GM19463 (cell line): ENCODE data around the gene PTGIR.

ENCODE experiments used
- ATAC-seq: cut with Tn5 transposase; IDR thresholded peaks from one replicate; pipeline ENCODE4 v1.9.1; 2021; ENCODE audit warnings: mild to moderate bottlenecking, moderate library complexity; ENCODE audit not compliant: unreplicated experiment

Gene PTGIR

GRCh38 chr19:46616631-46617322 lies 8.1 kb downstream of the PTGIR start:
- no peak for ATAC-seq

GRCh38 chr19:46615966-46616365 lies 8.9 kb downstream of the PTGIR start:
- no peak for ATAC-seq

- ATAC-seq, result no peak
Observed at GRCh38 chr19:46614114-46614722, 10.7 kb downstream of the PTGIR start.

- no peak for ATAC-seq
Observed at GRCh38 chr19:46613525-46613924, 11.4 kb downstream of the PTGIR start.

- ATAC-seq, result no peak
Observed at GRCh38 chr19:46611776-46612175, 13.1 kb downstream of the PTGIR start.

GRCh38 chr19:46610851-46611770 lies 13.8 kb downstream of the PTGIR start:
- ATAC-seq, result no peak

GRCh38 chr19:46610413-46610775 lies 14.5 kb downstream of the PTGIR start:
- ATAC-seq, result no peak

- ATAC-seq, result no peak
Observed at GRCh38 chr19:46609511-46610412, 15.1 kb downstream of the PTGIR start.

- ATAC-seq, result no peak
Observed at GRCh38 chr19:46608581-46609345, 16.1 kb downstream of the PTGIR start.

- ATAC-seq, result no peak
Observed at GRCh38 chr19:46608178-46608577, 16.7 kb downstream of the PTGIR start.

- ATAC-seq, result no peak
Observed at GRCh38 chr19:46607448-46607841, 17.4 kb downstream of the PTGIR start.

GRCh38 chr19:46606681-46607447 lies 18.0 kb downstream of the PTGIR start:
- no peak for ATAC-seq

GRCh38 chr19:46606019-46606418 lies 18.9 kb downstream of the PTGIR start:
- ATAC-seq, result no peak

GRCh38 chr19:46605356-46605821 lies 19.5 kb downstream of the PTGIR start:
- ATAC-seq, result no peak

- no peak for ATAC-seq
Observed at GRCh38 chr19:46604781-46605355, 20.0 kb downstream of the PTGIR start.

- no peak for ATAC-seq
Observed at GRCh38 chr19:46603752-46604231, 21.1 kb downstream of the PTGIR start.

- ATAC-seq, result peak; percentile 39
Observed at GRCh38 chr19:46603195-46603637, 21.7 kb downstream of the PTGIR start.

GRCh38 chr19:46602392-46603194 lies 22.3 kb downstream of the PTGIR start:
- ATAC-seq, result peak; percentile 4
